NT2/D1 (cell line): ENCODE measurements around the gene HOXA3.

Source experiments
- DNase-seq: peaks from one replicate; pipeline ENCODE4 v3.0.0-alpha.2; 2011; ENCODE audit warnings: low read depth, low spot score
- H3K27me3 ChIP-seq: 2 replicates; pipeline ENCODE4 v1.6.0; 2011; ENCODE audit warnings: mild to moderate bottlenecking; ENCODE audit not compliant: insufficient read length, insufficient read depth
- H3K36me3 ChIP-seq: 2 replicates; pipeline ENCODE4 v1.6.1; 2011; ENCODE audit warnings: mild to moderate bottlenecking, low read length, mixed read lengths; ENCODE audit not compliant: insufficient read depth, insufficient read length
- H3K4me1 ChIP-seq: 2 replicates; pipeline ENCODE4 v1.5.1; 2011; ENCODE audit not compliant: insufficient read depth, insufficient read length
- H3K4me3 ChIP-seq: 2 replicates; pipeline ENCODE4 v1.5.1; 2011; ENCODE audit warnings: low read depth; ENCODE audit not compliant: insufficient read length
- H3K9ac ChIP-seq: 2 replicates; pipeline ENCODE4 v1.6.0; 2011; ENCODE audit warnings: low read depth; ENCODE audit not compliant: insufficient read length
- H3K9me3 ChIP-seq: 2 replicates; pipeline ENCODE4 v1.5.1; 2011; ENCODE audit warnings: mild to moderate bottlenecking, low read length; ENCODE audit not compliant: insufficient read depth
- SUZ12 ChIP-seq: IDR thresholded peaks from 2 replicates; pipeline ENCODE4 v1.6.1; 2011; ENCODE audit not compliant: insufficient read length, insufficient read depth; ENCODE audit errors: extremely low read depth
- YY1 ChIP-seq: IDR thresholded peaks from 2 replicates; pipeline ENCODE4 v1.6.1; 2011; ENCODE audit not compliant: insufficient read length, insufficient read depth
- ZNF274 ChIP-seq: IDR thresholded peaks from 2 replicates; pipeline ENCODE4 v1.6.1; 2011; ENCODE audit warnings: mild to moderate bottlenecking, low read depth, low read length

HOXA3 gene

GRCh38 chr7:27147199-27148030 lies 5.0 kb downstream of the HOXA3 start, which contains the start of gene HOXA6:
Gene HOXA6 (minus strand): TSS chr7:27147774. CDS start chr7:27147749, 25 bp downstream.
- no peak within 1 kb of the TSS for H3K4me3 ChIP-seq
- H3K36me3 ChIP-seq: no peaks in the 10 kb centered on the region
- peaks cover 99% of the 10 kb centered on the region for H3K27me3 ChIP-seq
- H3K9me3 ChIP-seq: no peaks in the 10 kb centered on the region; the same call in 1 of the 2 replicates
- TF ChIP-seq SUZ12 (no peak), YY1 (no peak), ZNF274 (no peak)
- H3K9ac ChIP-seq: peak within 1 kb of the TSS; percentile 21
- H3K4me1 ChIP-seq: peaks cover 3% of the 10 kb centered on the region
- DNase-seq: no peak

- no peak for TF ChIP-seq YY1
- peaks cover 3% of the 10 kb centered on the region for H3K4me1 ChIP-seq
- no peak overlapping the region for H3K9ac ChIP-seq
- no peaks in the 10 kb centered on the region for H3K36me3 ChIP-seq
- H3K27me3 ChIP-seq: peaks cover 99% of the 10 kb centered on the region
- DNase-seq: no peak
- H3K4me3 ChIP-seq: no peak overlapping the region
- no peaks in the 10 kb centered on the region; the same call in 1 of the 2 replicates for H3K9me3 ChIP-seq
Observed at GRCh38 chr7:27146491-27147198, 5.7 kb downstream of the HOXA3 start.

- H3K4me1 ChIP-seq: no peaks in the 10 kb centered on the region
- H3K9ac ChIP-seq: no peak overlapping the region
- H3K9me3 ChIP-seq: no peaks in the 10 kb centered on the region; the same call in 1 of the 2 replicates
- H3K27me3 ChIP-seq: peaks cover 99% of the 10 kb centered on the region
- no peaks in the 10 kb centered on the region for H3K36me3 ChIP-seq
- DNase-seq: no peak
- H3K4me3 ChIP-seq: no peak overlapping the region
- TF ChIP-seq SUZ12 (no peak), YY1 (no peak), ZNF274 (no peak)
Observed at GRCh38 chr7:27145914-27146412, 6.4 kb downstream of the HOXA3 start.

GRCh38 chr7:27145165-27145913 lies 7.0 kb downstream of the HOXA3 start:
- no peaks in the 10 kb centered on the region for H3K4me1 ChIP-seq
- no peak overlapping the region for H3K9ac ChIP-seq
- peaks cover 99% of the 10 kb centered on the region for H3K27me3 ChIP-seq
- H3K9me3 ChIP-seq: no peaks in the 10 kb centered on the region; the same call in 1 of the 2 replicates
- H3K36me3 ChIP-seq: no peaks in the 10 kb centered on the region
- no peak overlapping the region for H3K4me3 ChIP-seq
- TF ChIP-seq ZNF274 (no peak), YY1 (no peak), SUZ12 (no peak)
- no peak for DNase-seq

GRCh38 chr7:27144781-27145164 lies 7.6 kb downstream of the HOXA3 start:
- Histone ChIP-seq H3K9ac (no peak overlapping the region), H3K36me3 (no peaks in the 10 kb centered on the region), H3K4me1 (no peaks in the 10 kb centered on the region), H3K4me3 (no peak overlapping the region), H3K9me3 (no peaks in the 10 kb centered on the region; the same call in 1 of the 2 replicates), H3K27me3 (peaks cover 99% of the 10 kb centered on the region)
- no peak for TF ChIP-seq SUZ12
- no peak for DNase-seq

- H3K36me3 ChIP-seq: no peaks in the 10 kb centered on the region
- no peak overlapping the region for H3K4me3 ChIP-seq
- no peak overlapping the region for H3K9ac ChIP-seq
- H3K27me3 ChIP-seq: peaks cover 99% of the 10 kb centered on the region
- H3K9me3 ChIP-seq: no peaks in the 10 kb centered on the region; the same call in 1 of the 2 replicates
- TF ChIP-seq YY1 (no peak), ZNF274 (no peak), SUZ12 (no peak)
- H3K4me1 ChIP-seq: no peaks in the 10 kb centered on the region
- DNase-seq: no peak
Observed at GRCh38 chr7:27143950-27144780, 8.2 kb downstream of the HOXA3 start.
